GM18951 (cell line): Measurements from ENCODE around the gene SLC7A8.

Experiments
- POLR2A ChIP-seq: IDR thresholded peaks from 4 replicates; pipeline ENCODE4 v1.6.1; 2011; ENCODE audit warnings: mild to moderate bottlenecking; ENCODE audit not compliant: insufficient read length, insufficient read depth; ENCODE audit errors: extremely low read depth
- in situ Hi-C: fragments of 300-500 bp; cut with MboI; formaldehyde crosslinking; loops from one replicate; pipeline ENCODE4 v1.12.0; 2022; ENCODE audit warnings: low sequenced_read_pairs, mixed read lengths, inconsistent platforms; ENCODE audit not compliant: unreplicated experiment

SLC7A8 gene

GRCh38 chr14:23159532-23159931 lies 23.9 kb downstream of the SLC7A8 start:
- in situ Hi-C loops = no loop called here
- TF ChIP-seq POLR2A = no peak

- in situ Hi-C loops = no loop called here
Observed at GRCh38 chr14:23158779-23159178, 24.7 kb downstream of the SLC7A8 start.

DNA sequence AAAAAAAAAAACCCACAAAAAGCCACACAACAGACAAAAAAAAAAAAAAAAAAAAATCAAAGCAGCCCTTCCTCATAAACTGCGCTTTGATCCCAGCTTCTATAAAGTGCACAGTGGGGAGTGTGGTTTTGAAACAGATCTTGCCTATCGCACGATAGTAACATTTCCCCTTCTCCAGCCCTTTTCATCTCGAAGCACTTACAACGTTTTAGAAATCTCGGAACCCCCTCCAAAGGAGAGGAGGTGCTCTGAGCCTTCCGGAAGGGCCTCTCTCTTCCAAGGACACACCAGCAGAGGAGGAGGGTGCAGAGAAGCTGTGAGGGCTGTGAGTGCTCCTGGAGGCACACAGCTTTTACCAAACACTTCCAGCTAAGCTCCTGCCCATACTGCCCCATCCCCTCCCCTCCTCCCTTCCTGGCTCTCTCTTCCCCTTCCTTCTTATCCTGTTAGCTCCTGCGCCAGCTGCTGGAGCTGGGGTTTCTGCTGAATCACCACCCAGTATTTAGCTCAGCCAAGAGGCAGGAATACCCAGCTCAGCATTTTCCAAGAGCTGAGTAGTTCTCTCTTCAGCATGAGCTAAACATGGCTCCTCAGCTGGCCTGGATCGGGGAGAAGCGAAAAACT lies 28.4 kb downstream of the SLC7A8 start:
- in situ Hi-C loops = no loop called here
- no peak for TF ChIP-seq POLR2A

More at GRCh38 chr14:23158779-23159178, 24.7 kb downstream of the SLC7A8 start:
- TF ChIP-seq POLR2A = no peak

DNA sequence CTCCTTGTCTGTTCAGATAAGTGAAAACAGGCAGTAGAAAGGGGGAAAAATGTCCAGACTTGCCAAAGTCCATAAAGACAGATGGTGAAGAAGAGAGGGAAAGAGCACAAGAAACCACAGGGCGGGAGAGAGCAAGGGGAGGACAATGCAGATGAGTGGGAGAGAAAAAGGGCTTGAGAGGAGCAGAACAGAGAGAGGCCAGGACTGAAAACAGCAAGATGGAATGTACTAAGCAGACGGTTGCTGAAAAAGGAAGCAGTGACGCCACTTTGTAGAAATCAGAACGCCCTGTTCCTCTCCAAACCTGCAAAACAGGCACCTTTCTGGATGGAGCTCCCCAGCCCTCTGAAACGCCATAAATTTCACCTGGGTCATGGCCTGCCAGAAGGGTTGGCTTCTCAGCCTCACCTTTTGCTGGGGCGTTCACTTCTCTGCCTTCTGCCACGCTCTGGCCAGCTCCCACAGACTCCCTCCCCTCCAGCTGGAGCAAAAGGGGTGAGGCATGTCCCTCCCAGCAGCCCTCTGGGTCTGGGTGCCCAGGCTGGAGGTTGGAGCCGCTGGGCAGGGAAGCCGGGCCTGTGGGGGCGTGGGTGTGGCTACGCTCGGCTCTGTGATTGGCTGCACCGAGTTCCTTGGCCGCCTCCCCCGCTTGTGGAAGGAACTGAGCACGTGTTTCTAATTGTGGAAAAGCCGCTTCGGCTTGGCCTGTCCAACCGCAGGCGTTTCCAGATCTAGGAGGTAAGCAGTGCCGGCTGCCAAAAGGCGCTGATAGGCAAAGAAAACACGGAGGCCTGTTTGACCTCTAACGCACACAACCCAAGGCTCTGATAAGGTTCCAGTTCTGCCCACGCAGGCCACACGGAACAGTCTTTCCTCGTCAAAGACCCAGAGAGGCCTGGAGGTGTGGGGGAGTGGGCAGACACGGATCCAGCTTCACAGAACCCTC lies 29.3 kb downstream of the SLC7A8 start:
- TF ChIP-seq POLR2A = no peak
- in situ Hi-C loops = no loop called here

- in situ Hi-C loops = no loop called here
- TF ChIP-seq POLR2A = no peak
Observed at GRCh38 chr14:23151342-23151741, 32.1 kb downstream of the SLC7A8 start.

GRCh38 chr14:23149745-23150144 lies 33.7 kb downstream of the SLC7A8 start:
- in situ Hi-C loops = no loop called here
- no peak for TF ChIP-seq POLR2A

GRCh38 chr14:23148591-23149249 lies 34.7 kb downstream of the SLC7A8 start:
- in situ Hi-C loops = no loop called here
- TF ChIP-seq POLR2A = no peak

GRCh38 chr14:23147676-23148075 lies 35.8 kb downstream of the SLC7A8 start:
- in situ Hi-C loops = no loop called here
- TF ChIP-seq POLR2A = no peak

DNA sequence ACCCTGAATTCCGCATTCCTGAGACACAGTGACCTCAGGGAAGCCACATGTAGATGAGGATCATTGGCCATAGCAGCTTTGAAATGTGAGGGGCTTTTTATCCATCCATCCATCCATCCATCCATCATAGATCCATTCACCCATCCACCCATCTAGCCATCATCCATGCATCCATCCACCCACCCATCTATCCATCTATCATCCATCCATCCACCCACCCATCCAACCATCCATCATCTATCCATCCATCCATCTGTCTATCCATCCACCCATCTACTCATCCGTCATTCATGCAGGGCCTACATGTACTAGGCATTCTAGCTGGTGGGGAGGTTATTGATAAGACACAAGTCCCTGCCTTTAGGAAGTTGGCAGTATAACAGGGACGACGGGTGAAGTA lies 36.5 kb downstream of the SLC7A8 start:
- in situ Hi-C loops = no loop called here
- no peak for TF ChIP-seq POLR2A

DNA sequence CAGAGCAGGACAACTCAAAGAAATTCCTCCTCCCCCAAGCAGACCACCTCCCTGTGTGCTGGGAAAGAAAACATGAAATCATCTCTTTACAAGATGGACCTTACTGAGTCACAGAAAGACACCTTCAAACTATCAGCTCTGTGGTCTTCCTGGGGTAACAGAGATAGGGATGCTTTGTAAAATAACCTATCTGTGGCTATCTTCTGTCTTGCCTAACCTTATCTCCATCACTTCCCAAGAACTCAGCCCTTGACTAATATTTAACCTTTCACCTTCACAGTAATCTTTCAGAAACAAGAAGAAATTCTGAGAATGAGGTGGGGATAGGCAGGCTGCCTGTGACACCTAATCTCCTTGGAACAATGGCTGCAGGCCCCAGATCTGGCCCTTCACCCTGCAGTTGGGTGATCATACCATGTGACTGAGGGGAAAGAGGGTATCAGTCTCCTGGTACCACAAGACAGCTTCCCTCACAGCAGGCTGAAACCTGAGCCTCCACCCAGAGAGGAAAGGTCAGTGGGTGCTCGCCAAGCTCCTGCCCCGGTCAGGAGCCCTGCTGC lies 37.0 kb downstream of the SLC7A8 start:
- no peak for TF ChIP-seq POLR2A
- in situ Hi-C loops = no loop called here

DNA sequence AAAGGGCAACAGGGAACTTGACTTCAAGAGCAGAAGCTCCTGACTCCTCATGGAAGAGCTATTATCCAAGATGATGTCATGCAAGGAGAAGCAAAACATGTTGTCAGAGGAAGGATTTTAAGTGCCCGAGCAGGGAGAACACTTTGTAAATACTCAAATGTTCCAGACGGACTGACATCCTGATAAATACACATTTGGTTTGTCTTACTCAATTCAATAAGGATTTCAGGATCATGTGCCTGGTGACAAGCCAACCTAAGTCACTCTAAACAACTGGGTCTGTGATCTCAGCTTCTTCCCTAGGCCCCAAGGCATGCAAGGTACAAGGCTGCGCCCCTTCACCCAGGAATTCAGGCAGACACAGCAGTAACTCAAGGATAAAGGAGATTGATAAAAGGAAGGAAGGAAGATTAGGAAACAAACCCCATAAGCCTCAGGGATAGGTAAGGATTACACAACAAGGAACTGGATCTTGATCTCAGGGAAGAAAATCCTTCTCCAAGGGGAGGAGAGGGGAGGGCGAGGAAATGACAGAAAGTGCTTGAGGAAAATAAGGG lies 37.6 kb downstream of the SLC7A8 start:
- no peak for TF ChIP-seq POLR2A
- in situ Hi-C loops = no loop called here

DNA sequence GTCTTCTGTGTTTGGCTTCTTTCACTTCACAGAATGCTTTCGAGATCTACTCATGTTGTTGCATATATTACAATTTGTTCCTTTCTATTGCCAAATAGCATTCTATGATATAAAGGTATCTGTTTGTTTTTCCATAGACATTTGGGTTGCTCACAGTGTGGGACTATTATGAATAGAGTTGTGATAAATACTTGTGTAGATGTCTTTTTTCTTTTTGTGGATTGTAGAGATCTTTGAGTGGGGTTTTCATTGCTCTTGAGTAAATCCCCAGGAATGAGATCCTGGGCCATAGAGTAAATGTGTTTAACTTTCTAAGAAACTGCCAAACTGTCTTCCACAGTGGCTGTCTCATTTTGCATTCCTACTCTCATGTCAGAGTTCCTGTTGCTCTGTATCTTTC lies 39.5 kb downstream of the SLC7A8 start:
- in situ Hi-C loops = no loop called here
- TF ChIP-seq POLR2A = no peak

DNA sequence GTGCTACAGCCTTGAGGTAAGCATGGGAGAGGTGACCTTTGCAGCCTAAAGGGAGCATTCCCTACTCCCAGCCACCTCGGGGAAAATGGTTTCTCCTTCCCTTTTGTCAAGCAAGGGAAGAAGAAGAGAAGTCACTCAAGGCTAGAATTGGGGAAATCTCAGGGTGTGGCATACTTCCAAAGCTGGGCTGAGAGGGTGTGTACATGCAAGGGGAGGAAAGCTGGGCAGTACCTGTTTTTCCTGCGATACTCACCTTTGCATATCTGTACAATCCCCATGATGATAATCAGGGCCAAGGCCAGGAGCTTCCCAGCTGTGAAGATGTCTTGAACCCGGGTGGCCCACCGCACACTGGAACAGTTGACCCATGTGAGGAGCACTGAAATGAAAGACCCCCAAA lies 40.6 kb downstream of the SLC7A8 start:
- no peak for TF ChIP-seq POLR2A
- in situ Hi-C loops = no loop called here
